Ovary (tissue), 9 donors: ENCODE results near the gene KCNN1. TPM values are rescaled to one million over a fixed set of nuclear protein-coding genes. Genes with fewer than 3 reads are reported as not detected.

Experiments
- DNase-seq, 5 donors: peaks; one replicate each; pipeline ENCODE4 v3.0.0-alpha.2; 2019 to 2020
- H3K27ac ChIP-seq, 2 donors: fragments of 200-600 bp; one replicate each; pipeline versions ENCODE4 v1.5.1 to v1.8.0; 2019 to 2022
- H3K27me3 ChIP-seq: fragments of 200-600 bp; one replicate; pipeline ENCODE4 v1.8.0; 2022
- H3K36me3 ChIP-seq: fragments of 200-600 bp; sonication (generic); one replicate; pipeline ENCODE4 v1.5.1; 2019
- H3K4me1 ChIP-seq: one replicate; pipeline ENCODE4 v1.8.1; 2013; ENCODE audit warnings: mild to moderate bottlenecking, moderate library complexity; ENCODE audit not compliant: insufficient read depth
- H3K4me3 ChIP-seq: fragments of 200-600 bp; sonication (generic); one replicate; pipeline ENCODE4 v1.5.1; 2017
- H3K9me3 ChIP-seq, 2 donors: fragments of 200-600 bp in 1 of 2; sonication (generic) in 1 of 2; one replicate each; pipeline versions ENCODE4 v1.5.1 to v1.8.1; 2013 to 2019; ENCODE audit warnings: mild to moderate bottlenecking in 1 of 2, moderate library complexity in 1 of 2
- EP300 ChIP-seq: sonication (generic); formaldehyde crosslinking; IDR thresholded peaks from one replicate; pipeline ENCODE4 v1.6.1; 2017; ENCODE audit warnings: antibody characterized with exemption
- POLR2A ChIP-seq: fragments of 450-650 bp; IDR thresholded peaks from one replicate; pipeline ENCODE4 v1.6.1; 2017; ENCODE audit warnings: antibody characterized with exemption, mild to moderate bottlenecking, moderate library complexity
- WGBS, 3 donors: extraction: QIAGEN DNeasy Blood & Tissue Kit in 1 of 3; methylation state at CpG; one replicate each; pipeline versions ENCODE4 v1.1.5 to v1.1.7; 2013 to 2017; 5-methylcytosine and 5-hydroxymethylcytosine counted together
- intact Hi-C, 4 donors: fragments of 100-400 bp; cut with DNase I; formaldehyde crosslinking; loops; one replicate each; pipeline versions ENCODE4 v1.11.0 to v1.15.1; 2022 to 2023
- polyA plus RNA-seq, 2 donors: library from polyadenylated mRNA; stranded (reverse); fragments of 200-250 nt in 1 of 2; fragments of 350-450 nt in 1 of 2; fragmentation: Illumina TruSeq in 1 of 2; extraction: RNeasy Lipid Tissue Mini Kit (QIAGEN cat#74804) in 1 of 2; gene quantifications; one replicate each; pipeline ENCODE4 v1.2.3, GENCODE V29; 2013 to 2014
- total RNA-seq, 7 donors: library from RNA; depleted of rRNA in 2 of 7; stranded (reverse); fragments of >200 nt in 2 of 7; fragmentation: NEBNext Ultra II Directional in 3 of 7; extraction: Animal tissue kit (Norgen Biotek cat#: 25700) in 3 of 7; gene quantifications; one replicate each; pipeline versions ENCODE4 v1.1.0 to v1.2.4, GENCODE V29; 2016 to 2023
- TF ChIP-seq, protein P1 (sequence below), 3 donors: fragments of 450-650 bp in 2 of 3; fragments of 200-600 bp in 1 of 3; IDR thresholded peaks; one replicate each; pipeline versions ENCODE4 v1.5.1 to v1.8.0; 2016 to 2022; ENCODE audit warnings: antibody characterized with exemption in 3 of 3, mild to moderate bottlenecking in 1 of 3
- donor health status: DM: no; HTN: no; CAD: no; lungs with moderate emphysema.
- donor health status: DM: no; HTN: no; CAD: no.
- donor health status: Bipolar disorder and iron deficiency.
- donor health status: DM: yes; HTN: yes; CAD: no.
- donor health status: DM: no; HTN: no; CAD: no.
- donor health status: DM: yes; HTN: yes; CAD: no.

The KCNN1 gene
- total and polyA plus RNA-seq, 9 donors = 0.33 to 5.9 (median 1.7) TPM; not detected in 1

DNA sequence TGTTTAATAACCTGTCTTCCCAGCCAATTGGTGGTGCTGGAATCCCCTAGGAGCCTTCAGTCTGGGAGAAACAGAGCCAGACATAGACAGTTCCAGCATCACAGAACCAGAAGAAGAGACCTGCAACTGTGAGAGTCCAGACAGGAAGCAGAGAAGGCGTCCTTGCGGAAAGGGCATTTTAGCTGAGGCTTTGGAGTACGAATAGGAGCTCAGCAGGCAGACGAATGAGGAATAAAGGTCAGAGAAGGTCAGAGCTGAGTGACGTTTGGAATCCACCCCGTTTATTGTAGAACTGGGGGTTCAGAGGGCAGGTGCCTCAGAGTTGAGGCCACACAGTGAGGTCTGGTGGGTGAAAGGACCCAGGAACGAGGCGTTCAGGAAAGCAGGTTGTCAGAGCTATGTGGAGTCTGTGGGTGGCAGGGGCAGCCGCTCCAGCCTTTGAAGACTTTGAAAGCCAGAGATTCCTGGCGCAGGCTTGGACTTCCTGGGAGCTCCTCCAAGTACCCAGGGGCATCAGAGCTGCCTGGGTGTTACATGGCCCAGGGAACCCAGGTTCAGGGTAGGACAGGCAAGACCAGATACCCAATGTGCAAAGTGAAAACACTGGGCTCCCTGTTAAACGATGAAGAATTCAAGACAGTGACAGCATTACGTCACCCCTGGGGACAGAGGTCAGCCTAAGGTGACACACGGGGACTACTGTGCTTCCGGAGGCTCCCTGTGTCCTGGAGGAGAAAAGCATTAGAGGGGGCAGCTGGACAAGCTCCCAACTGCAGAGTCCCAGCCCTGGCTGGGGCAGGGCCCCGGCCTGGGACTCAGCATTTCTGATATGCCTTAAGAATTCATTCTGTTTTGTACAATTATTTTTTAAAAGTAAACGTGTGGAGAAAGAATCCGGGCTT, 46.6 kb downstream of the KCNN1 start:
- DNase-seq = no peak
- Histone ChIP-seq H3K36me3 (no peaks in the 10 kb centered on the region), H3K4me3 (no peak overlapping the region), H3K27me3 (no peaks in the 10 kb centered on the region), H3K9me3 (no peaks in the 10 kb centered on the region), H3K27ac (no peak overlapping the region), H3K4me1 (no peaks in the 10 kb centered on the region)
- intact Hi-C loops = no loop called here
- 69 to 71% (median 71%) methylated on average over 17 of the region's 17 CpGs for WGBS, 3 donors
- TF ChIP-seq, protein P1, sequence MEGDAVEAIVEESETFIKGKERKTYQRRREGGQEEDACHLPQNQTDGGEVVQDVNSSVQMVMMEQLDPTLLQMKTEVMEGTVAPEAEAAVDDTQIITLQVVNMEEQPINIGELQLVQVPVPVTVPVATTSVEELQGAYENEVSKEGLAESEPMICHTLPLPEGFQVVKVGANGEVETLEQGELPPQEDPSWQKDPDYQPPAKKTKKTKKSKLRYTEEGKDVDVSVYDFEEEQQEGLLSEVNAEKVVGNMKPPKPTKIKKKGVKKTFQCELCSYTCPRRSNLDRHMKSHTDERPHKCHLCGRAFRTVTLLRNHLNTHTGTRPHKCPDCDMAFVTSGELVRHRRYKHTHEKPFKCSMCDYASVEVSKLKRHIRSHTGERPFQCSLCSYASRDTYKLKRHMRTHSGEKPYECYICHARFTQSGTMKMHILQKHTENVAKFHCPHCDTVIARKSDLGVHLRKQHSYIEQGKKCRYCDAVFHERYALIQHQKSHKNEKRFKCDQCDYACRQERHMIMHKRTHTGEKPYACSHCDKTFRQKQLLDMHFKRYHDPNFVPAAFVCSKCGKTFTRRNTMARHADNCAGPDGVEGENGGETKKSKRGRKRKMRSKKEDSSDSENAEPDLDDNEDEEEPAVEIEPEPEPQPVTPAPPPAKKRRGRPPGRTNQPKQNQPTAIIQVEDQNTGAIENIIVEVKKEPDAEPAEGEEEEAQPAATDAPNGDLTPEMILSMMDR (IDR thresholded peaks at IDR 0.05) = no peak
- no peak for TF ChIP-seq EP300
- TF ChIP-seq POLR2A = no peak

DNA sequence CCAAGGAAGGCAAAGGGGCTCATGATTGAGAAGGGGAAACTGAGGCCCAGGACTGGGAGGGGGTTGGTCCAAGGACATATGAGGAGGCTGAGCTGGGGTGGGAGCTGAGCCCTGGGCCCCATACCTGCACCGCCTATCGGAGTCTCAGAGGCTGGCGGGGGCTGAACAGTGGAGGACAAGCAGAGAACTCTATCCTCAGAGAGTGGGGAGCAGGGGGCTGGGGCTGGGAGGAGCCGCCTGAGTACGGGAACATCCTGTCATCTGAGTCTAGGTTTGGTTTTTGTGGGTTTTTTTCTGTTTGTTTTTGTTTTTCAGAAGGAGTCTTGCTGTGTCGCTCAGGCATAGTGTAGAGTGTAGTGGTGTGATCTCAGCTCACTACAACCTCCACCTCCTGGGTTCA, 47.3 kb downstream of the KCNN1 start:
- no peak overlapping the region for H3K4me3 ChIP-seq
- no peaks in the 10 kb centered on the region for H3K9me3 ChIP-seq
- DNase-seq = no peak
- no peak for TF ChIP-seq POLR2A
- TF ChIP-seq, protein P1 (IDR thresholded peaks at IDR 0.05) = no peak
- no peaks in the 10 kb centered on the region for H3K4me1 ChIP-seq
- H3K36me3 ChIP-seq = no peaks in the 10 kb centered on the region
- no peaks in the 10 kb centered on the region for H3K27me3 ChIP-seq
- intact Hi-C loops = no loop called here
- no peak overlapping the region for H3K27ac ChIP-seq
- WGBS, 3 donors = 81 to 87% (median 87%) methylated on average over 6 of the region's 6 CpGs

DNA sequence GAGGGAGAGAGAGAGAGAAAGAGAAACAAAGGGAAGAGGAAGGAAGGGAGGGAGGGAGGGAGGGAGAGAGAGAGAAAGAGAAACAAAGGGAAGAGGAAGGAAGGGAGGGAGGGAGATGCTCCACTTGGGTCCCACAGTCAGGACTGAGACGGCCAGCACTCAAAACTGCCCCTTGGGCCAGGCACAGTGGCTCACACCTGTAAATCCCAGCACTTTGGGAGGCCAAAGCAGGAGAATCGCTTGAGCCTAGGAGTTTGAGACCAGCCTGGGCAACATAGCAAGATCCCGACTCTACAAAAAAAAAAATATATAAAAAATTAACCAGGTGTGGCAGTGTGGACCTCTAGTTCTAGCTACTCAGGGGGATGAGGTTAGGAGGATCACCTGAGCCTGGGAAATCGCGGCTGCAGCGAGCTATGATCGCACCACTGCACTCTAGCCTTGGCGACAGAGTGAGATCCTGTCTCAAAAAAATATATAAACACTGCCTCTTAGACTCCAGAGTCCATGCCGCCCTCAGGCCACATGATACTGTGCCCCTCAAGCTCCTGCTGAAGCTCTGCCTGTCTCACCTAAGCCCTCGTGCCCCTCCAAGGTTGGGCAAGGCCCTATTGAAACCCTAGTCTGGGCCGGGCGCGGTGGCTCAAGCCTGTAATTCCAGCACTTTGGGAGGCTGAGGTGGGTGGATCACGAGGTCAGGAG, 49.5 kb downstream of the KCNN1 start:
- DNase-seq = no peak
- intact Hi-C loops = loop anchor here in 1 of 4 donors (5.0 kb wide), 1 partner anchor 41 kb away; no protein-coding TSS in a partner anchor
- no peak overlapping the region for H3K4me3 ChIP-seq
- no peaks in the 10 kb centered on the region for H3K9me3 ChIP-seq
- no peaks in the 10 kb centered on the region for H3K36me3 ChIP-seq
- peaks cover 6% of the 10 kb centered on the region for H3K4me1 ChIP-seq
- no peak overlapping the region for H3K27ac ChIP-seq
- WGBS, 3 donors = 85 to 89% (median 85%) methylated on average over 14 of the region's 14 CpGs
- TF ChIP-seq EP300 = no peak
- TF ChIP-seq, protein P1 (IDR thresholded peaks at IDR 0.05) = no peak
- TF ChIP-seq POLR2A = no peak
- H3K27me3 ChIP-seq = no peaks in the 10 kb centered on the region

DNA sequence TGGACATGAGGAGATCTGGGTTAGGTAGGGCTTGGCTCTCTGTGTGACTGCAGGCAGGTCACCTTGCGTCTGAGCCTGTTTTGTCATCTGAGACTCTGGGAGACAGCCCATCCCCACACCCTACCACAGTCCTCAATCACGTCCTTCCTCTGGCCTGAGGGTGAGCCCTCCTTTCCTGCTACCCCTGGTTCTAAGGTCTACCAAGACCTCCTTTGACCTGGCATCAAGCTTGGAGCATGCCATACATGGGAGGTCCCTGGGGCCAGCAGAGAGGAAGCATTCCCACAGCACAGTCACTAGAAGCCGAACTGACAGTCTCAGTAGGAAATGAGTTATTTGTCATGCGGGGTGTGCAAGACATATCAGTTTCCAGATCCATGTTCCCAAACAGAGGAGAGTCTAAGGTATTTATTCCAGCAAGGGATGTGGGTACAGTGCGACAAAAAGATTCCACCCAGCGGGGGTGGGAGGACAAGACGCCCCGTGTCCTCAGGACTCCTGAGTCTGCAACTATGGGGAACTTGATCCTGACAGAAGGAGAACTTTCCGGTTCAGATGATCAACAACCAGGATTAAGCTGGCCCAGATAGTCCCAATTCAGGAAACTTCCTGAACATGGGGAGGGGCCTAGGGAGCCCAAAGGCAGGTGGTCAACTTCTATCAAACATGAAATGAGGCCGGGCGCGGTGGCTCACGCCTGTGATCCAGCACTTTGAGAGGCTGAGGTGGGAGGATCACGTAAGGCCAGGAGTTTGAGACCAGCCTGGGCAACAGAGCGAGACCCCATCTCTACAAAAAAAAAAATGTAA, 50.6 kb downstream of the KCNN1 start:
- intact Hi-C loops = loop anchor here in 1 of 4 donors (5.0 kb wide), 1 partner anchor 40 kb away; no protein-coding TSS in a partner anchor
- Histone ChIP-seq H3K36me3 (no peaks in the 10 kb centered on the region), H3K27me3 (no peaks in the 10 kb centered on the region), H3K9me3 (no peaks in the 10 kb centered on the region), H3K27ac (no peak overlapping the region), H3K4me3 (no peak overlapping the region), H3K4me1 (peaks cover 7% of the 10 kb centered on the region)
- no peak for DNase-seq
- TF ChIP-seq POLR2A (no peak), EP300 (no peak)
- TF ChIP-seq, protein P1 (IDR thresholded peaks at IDR 0.05) = no peak
- 75 to 80% (median 76%) methylated on average over 15 of the region's 15 CpGs for WGBS, 3 donors
